Measurements from ENCODE around the gene DIPK1B. TPM values are rescaled to one million over a fixed set of nuclear protein-coding genes. Genes with fewer than 3 reads are reported as not detected.
A peak's percentile ranks its signal among the peaks of the same experiment; 100 is the strongest.
"Not testable (repeated sequence)": the region's sequence is repeated elsewhere in the genome, so short reads cannot be mapped to it uniquely, and the experiment has no call there.

Gene DIPK1B
- polyA plus RNA-seq, 1 experiment = 2.8 TPM

GRCh38 chr9:136760424-136760823, 48.1 kb downstream of the DIPK1B start:
- Histone ChIP-seq H3K27ac (ENCODE audit: low read depth, low read length) (no peak overlapping the region), H3K27me3 (ENCODE audit: control insufficient read depth, insufficient read depth, low read length) (peaks cover 12% of the 10 kb centered on the region), H3K9me3 (ENCODE audit: control insufficient read depth, insufficient read depth, low read length) (peaks cover 22% of the 10 kb centered on the region), H3K4me3 (ENCODE audit: low read depth, low read length) (no peak overlapping the region)
- POLR2A ChIA-PET = interaction anchor here (1.7 kb wide), 1 partner anchor 32 kb away, joined by 6 read pairs; no protein-coding TSS in a partner anchor
- DNase-seq (ENCODE audit: low read depth, low spot score) = no peak
- TF ChIP-seq CTCF (IDR thresholded peaks at IDR 0.05; ENCODE audit: low read depth, low read length) = no peak
- CTCF ChIA-PET = interaction anchor here (0.9 to 1.4 kb wide), 4 partner anchors 9 to 31 kb away, joined by 3 to 11 read pairs (median 3); no protein-coding TSS in a partner anchor

DNA sequence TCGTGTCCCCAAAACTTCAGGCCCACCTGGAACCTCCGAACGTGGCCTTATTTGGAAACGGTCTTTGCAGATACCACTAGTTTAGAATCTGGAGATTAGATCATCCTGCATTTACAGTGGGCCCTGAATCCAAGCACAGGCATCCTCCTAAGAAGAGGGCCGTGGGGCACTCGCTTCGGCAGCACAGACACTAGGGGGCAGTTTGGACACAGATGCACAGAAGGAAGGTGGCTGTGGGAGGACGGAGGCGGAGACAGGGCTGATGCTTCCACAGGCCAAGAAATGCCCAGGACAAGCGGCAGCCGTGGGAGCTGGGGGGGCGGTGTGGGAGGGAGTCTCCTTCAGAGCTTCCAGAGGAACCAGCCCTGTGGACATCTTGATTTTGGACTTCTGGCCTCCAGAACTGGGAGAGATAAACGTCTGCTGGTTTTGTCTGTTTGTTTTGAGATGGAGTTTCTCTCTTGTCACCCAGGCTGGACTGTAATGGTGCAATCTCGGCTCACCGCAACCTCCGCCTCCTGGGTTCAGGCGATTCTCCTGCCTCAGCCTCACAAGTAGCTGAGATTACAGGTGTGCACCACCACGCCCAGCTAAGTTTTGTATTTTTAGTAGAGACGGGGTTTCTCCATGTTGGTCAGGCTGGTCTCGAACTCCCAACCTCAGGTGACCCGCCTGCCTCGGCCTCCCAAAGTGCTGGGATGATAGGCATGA, 48.6 kb downstream of the DIPK1B start:
- ChIA-PET CTCF (interaction anchor here (0.9 to 1.4 kb wide), 5 partner anchors 9 to 32 kb away, joined by 3 to 11 read pairs (median 3); no protein-coding TSS in a partner anchor), POLR2A (interaction anchor here (1.7 kb wide), 1 partner anchor 33 kb away, joined by 6 read pairs; no protein-coding TSS in a partner anchor)
- Histone ChIP-seq H3K9me3 (ENCODE audit: control insufficient read depth, insufficient read depth, low read length) (peaks cover 16% of the 10 kb centered on the region), H3K27me3 (ENCODE audit: control insufficient read depth, insufficient read depth, low read length) (peaks cover 12% of the 10 kb centered on the region)
- DNase-seq (ENCODE audit: low read depth, low spot score) = peak; percentile 30
- peak; percentile 78 for TF ChIP-seq CTCF (IDR thresholded peaks at IDR 0.05; ENCODE audit: low read depth, low read length)
- H3K4me3 ChIP-seq (ENCODE audit: low read depth, low read length); H3K27ac ChIP-seq (ENCODE audit: low read depth, low read length): not testable (repeated sequence)

- POLR2A ChIA-PET = interaction anchor here (1.7 kb wide), 1 partner anchor 33 kb away, joined by 6 read pairs; no protein-coding TSS in a partner anchor
- peaks cover 11% of the 10 kb centered on the region for H3K9me3 ChIP-seq (ENCODE audit: control insufficient read depth, insufficient read depth, low read length)
- CTCF ChIA-PET = interaction anchor here (0.5 to 1.4 kb wide), 4 partner anchors 10 to 216 kb away, joined by 3 to 11 read pairs (median 5); no protein-coding TSS in a partner anchor
- DNase-seq (ENCODE audit: low read depth, low spot score) = no peak
- TF ChIP-seq CTCF (IDR thresholded peaks at IDR 0.05; ENCODE audit: low read depth, low read length) = no peak
- H3K27ac ChIP-seq (ENCODE audit: low read depth, low read length) = no peak overlapping the region
- peaks cover 12% of the 10 kb centered on the region for H3K27me3 ChIP-seq (ENCODE audit: control insufficient read depth, insufficient read depth, low read length)
- H3K4me3 ChIP-seq (ENCODE audit: low read depth, low read length) = no peak overlapping the region
Measured at GRCh38 chr9:136761545-136761981, 49.2 kb downstream of the DIPK1B start.

- no peak overlapping the region for H3K27ac ChIP-seq (ENCODE audit: low read depth, low read length)
- CTCF ChIA-PET = interaction anchor here (0.7 to 1.3 kb wide), 2 partner anchors 16 to 34 kb away, joined by 7 to 8 read pairs; no protein-coding TSS in a partner anchor
- H3K4me3 ChIP-seq (ENCODE audit: low read depth, low read length) = no peak overlapping the region
- peaks cover 11% of the 10 kb centered on the region for H3K27me3 ChIP-seq (ENCODE audit: control insufficient read depth, insufficient read depth, low read length)
- POLR2A ChIA-PET = interaction anchor here (1.7 kb wide), 1 partner anchor 34 kb away, joined by 6 read pairs; no protein-coding TSS in a partner anchor
- TF ChIP-seq CTCF (IDR thresholded peaks at IDR 0.05; ENCODE audit: low read depth, low read length) = no peak
- peaks cover 4% of the 10 kb centered on the region; the same call in 1 of the 2 replicates for H3K9me3 ChIP-seq (ENCODE audit: control insufficient read depth, insufficient read depth, low read length)
- DNase-seq (ENCODE audit: low read depth, low spot score) = no peak
Measured at GRCh38 chr9:136762221-136762691, 49.9 kb downstream of the DIPK1B start.

Measured in AG04450 (cell line).